Measurements from ENCODE around the gene CHFR.
"Not testable (repeated sequence)": the region's sequence is repeated elsewhere in the genome, so short reads cannot be mapped to it uniquely, and the experiment has no call there.

Gene CHFR

GRCh38 chr12:132873724-132874123, 13.7 kb downstream of the CHFR start:
- no peak for DNase-seq

GRCh38 chr12:132872975-132873421, 14.4 kb downstream of the CHFR start:
- no peak for DNase-seq

- DNase-seq = no peak
Measured at GRCh38 chr12:132872073-132872855, 15.1 kb downstream of the CHFR start.

- no peak for DNase-seq
Measured at GRCh38 chr12:132869551-132869950, 17.9 kb downstream of the CHFR start.

- peak; percentile 0 for DNase-seq
Measured at GRCh38 chr12:132866251-132866828, 21.1 kb downstream of the CHFR start.

GRCh38 chr12:132861558-132861957, 25.8 kb downstream of the CHFR start:
- DNase-seq = no peak

GRCh38 chr12:132858718-132859266, 28.6 kb downstream of the CHFR start:
- no peak for DNase-seq

- not testable (repeated sequence) for DNase-seq
Measured at GRCh38 chr12:132857019-132857418, 30.4 kb downstream of the CHFR start.

GRCh38 chr12:132856581-132856980, 30.8 kb downstream of the CHFR start:
- DNase-seq = no peak

GRCh38 chr12:132855211-132855610, 32.2 kb downstream of the CHFR start:
- DNase-seq = not testable (repeated sequence)

GRCh38 chr12:132853285-132854092, 33.9 kb downstream of the CHFR start:
- no peak for DNase-seq

GRCh38 chr12:132852496-132852895, 34.9 kb downstream of the CHFR start:
- DNase-seq = no peak

GRCh38 chr12:132851465-132851864, 35.9 kb downstream of the CHFR start:
- DNase-seq = no peak

GRCh38 chr12:132850291-132850690, 37.1 kb downstream of the CHFR start:
- DNase-seq = no peak

GRCh38 chr12:132848521-132848920, 38.9 kb downstream of the CHFR start:
- no peak for DNase-seq

GRCh38 chr12:132847363-132848356, 39.7 kb downstream of the CHFR start:
- DNase-seq = no peak

GRCh38 chr12:132844681-132845080, 42.7 kb downstream of the CHFR start:
- DNase-seq = not testable (repeated sequence)

GRCh38 chr12:132842449-132843045, 44.9 kb downstream of the CHFR start:
- DNase-seq = no peak

- no peak for DNase-seq
Measured at GRCh38 chr12:132841151-132841550, 46.3 kb downstream of the CHFR start.

- no peak for DNase-seq
Measured at GRCh38 chr12:132840536-132840935, 46.9 kb downstream of the CHFR start.

- no peak for DNase-seq
Measured at GRCh38 chr12:132839558-132840235, 47.7 kb downstream of the CHFR start.

Measured in eye (tissue), 1 donor.